ENCODE data around the gene PTTG2.

- TF ChIP-seq POLR2AphosphoS2 (IDR thresholded peaks at IDR 0.05; ENCODE audit: low read depth, low read length) (no peak), ZNF276 (CRISPR knock-in tag; IDR thresholded peaks at IDR 0.05; ENCODE audit: low read depth) (no peak), EP300 (IDR thresholded peaks at IDR 0.05; ENCODE audit: low read depth in 2 of 2, low read length in 2 of 2) (no peak), EP300 (CRISPR knock-in tag; IDR thresholded peaks at IDR 0.05; ENCODE audit: borderline replicate concordance) (no peak), ZNF138 (CRISPR knock-in tag; IDR thresholded peaks at IDR 0.05; ENCODE audit: low read depth) (no peak), CTCF (CRISPR knock-in tag; IDR thresholded peaks at IDR 0.05) (no peak), MATR3 (CRISPR knock-in tag; IDR thresholded peaks at IDR 0.05) (no peak), REST (IDR thresholded peaks at IDR 0.05; ENCODE audit: borderline replicate concordance in 1 of 2, low read depth in 1 of 2, low read length in 2 of 2) (no peak), POLR2A (IDR thresholded peaks at IDR 0.05; ENCODE audit: insufficient read depth in 1 of 2, low read depth in 2 of 2, low read length in 2 of 2) (no peak)
Measured at GRCh38 chr4:37981844-37982720, 21.9 kb downstream of the PTTG2 start.

All from HepG2 (cell line).